Measurements from ENCODE around the gene MINK1. TPM values are rescaled to one million over a fixed set of nuclear protein-coding genes. Genes with fewer than 3 reads are reported as not detected.

The MINK1 gene
- total RNA-seq, 3 donors from 2014 or later = 25.9 to 58.7 (median 42.0) TPM

GRCh38 chr17:4839221-4839620 lies 6.1 kb downstream of the MINK1 start:
- Histone ChIP-seq H3K4me3 (no peak overlapping the region), H3K27me3 (no peaks in the 10 kb centered on the region), H3K36me3 (no peaks in the 10 kb centered on the region), H3K27ac (no peak overlapping the region), H3K4me1 (peaks cover 0 to 21% of the 10 kb centered on the region in 2 donors), H3K9me3 (no peaks in the 10 kb centered on the region)
- no peak for DNase-seq (ENCODE audit: low spot score in 2 of 2)
- intact Hi-C loops (cut with DNase I; ENCODE audit: low total_unique reads) = no loop called here
- no peak for TF ChIP-seq POLR2AphosphoS5 (IDR thresholded peaks at IDR 0.05)
- TF ChIP-seq CTCF (IDR thresholded peaks at IDR 0.05) = no peak
- TF ChIP-seq POLR2A (IDR thresholded peaks at IDR 0.05) = no peak

GRCh38 chr17:4839965-4840892 lies 7.1 kb downstream of the MINK1 start:
- Histone ChIP-seq H3K27me3 (no peaks in the 10 kb centered on the region), H3K27ac (peak overlapping the region in 1 of 2 donors; percentile 40), H3K36me3 (no peaks in the 10 kb centered on the region), H3K9me3 (no peaks in the 10 kb centered on the region), H3K4me1 (peaks cover 0 to 16% of the 10 kb centered on the region in 2 donors), H3K4me3 (no peak overlapping the region)
- no peak for TF ChIP-seq POLR2A (IDR thresholded peaks at IDR 0.05)
- TF ChIP-seq POLR2AphosphoS5 (IDR thresholded peaks at IDR 0.05) = no peak
- no peak for DNase-seq (ENCODE audit: low spot score in 2 of 2)
- intact Hi-C loops (cut with DNase I; ENCODE audit: low total_unique reads) = no loop called here

GRCh38 chr17:4840893-4841242 lies 7.7 kb downstream of the MINK1 start:
- intact Hi-C loops (cut with DNase I; ENCODE audit: low total_unique reads) = no loop called here
- Histone ChIP-seq H3K36me3 (no peaks in the 10 kb centered on the region), H3K4me1 (peaks cover 0 to 12% of the 10 kb centered on the region in 2 donors), H3K4me3 (no peak overlapping the region), H3K9me3 (no peaks in the 10 kb centered on the region), H3K27me3 (no peaks in the 10 kb centered on the region), H3K27ac (no peak overlapping the region)
- DNase-seq (ENCODE audit: low spot score in 2 of 2) = no peak
- TF ChIP-seq POLR2AphosphoS5 (IDR thresholded peaks at IDR 0.05) (no peak), CTCF (IDR thresholded peaks at IDR 0.05) (no peak), POLR2A (IDR thresholded peaks at IDR 0.05) (no peak)

- Histone ChIP-seq H3K4me1 (peaks cover 0 to 5% of the 10 kb centered on the region in 2 donors), H3K27ac (no peak overlapping the region), H3K4me3 (no peak overlapping the region), H3K9me3 (no peaks in the 10 kb centered on the region), H3K27me3 (no peaks in the 10 kb centered on the region), H3K36me3 (no peaks in the 10 kb centered on the region)
- DNase-seq (ENCODE audit: low spot score in 2 of 2) = no peak
- TF ChIP-seq POLR2AphosphoS5 (IDR thresholded peaks at IDR 0.05) = no peak
- TF ChIP-seq CTCF (IDR thresholded peaks at IDR 0.05) = no peak
- no peak for TF ChIP-seq POLR2A (IDR thresholded peaks at IDR 0.05)
- intact Hi-C loops (cut with DNase I; ENCODE audit: low total_unique reads) = no loop called here
Observed at GRCh38 chr17:4842376-4842775, 9.2 kb downstream of the MINK1 start.

- H3K27ac ChIP-seq = no peak overlapping the region
- H3K4me3 ChIP-seq = no peak overlapping the region
- TF ChIP-seq POLR2AphosphoS5 (IDR thresholded peaks at IDR 0.05) (no peak), CTCF (IDR thresholded peaks at IDR 0.05) (no peak), POLR2A (IDR thresholded peaks at IDR 0.05) (no peak)
- no peaks in the 10 kb centered on the region for H3K9me3 ChIP-seq
- no peak for DNase-seq (ENCODE audit: low spot score in 2 of 2)
- H3K4me1 ChIP-seq = peaks cover 0 to 1% of the 10 kb centered on the region in 2 donors
- H3K27me3 ChIP-seq = no peaks in the 10 kb centered on the region
- intact Hi-C loops (cut with DNase I; ENCODE audit: low total_unique reads) = no loop called here
- H3K36me3 ChIP-seq = no peaks in the 10 kb centered on the region
Observed at GRCh38 chr17:4843321-4844000, 10.3 kb downstream of the MINK1 start.

All from breast epithelium (tissue), 4 donors.